RPMI7951 (cell line): ENCODE measurements around the gene SHROOM2. TPM values are rescaled to one million over a fixed set of nuclear protein-coding genes. Genes with fewer than 3 reads are reported as not detected.

Experiments used
- total RNA-seq: library from RNA; depleted of rRNA; stranded (reverse); fragments of >200 nt; shearing (Covaris generic); gene quantifications from 2 replicates; pipeline ENCODE4 v1.2.3, GENCODE V29; 2014; rRNA removed

Gene SHROOM2
- total RNA-seq, 1 experiment from 2014 or later = 27.3 TPM

Other genes with a start within 250 kb of the SHROOM2 start
- gene GPR143, start 20.6 kb upstream of the SHROOM2 start, total RNA-seq = 4.3 and 6.4 TPM in 2 replicates
- 0.29 TPM in 1 of 2 replicates, not detected in the other for gene CLDN34, start 180.9 kb downstream of the SHROOM2 start, total RNA-seq